PC-9 (cell line): Measurements from ENCODE around the gene LTBP3.

ENCODE experiments used
- CTCF ChIP-seq: fragments of 200-600 bp; sonication (generic); conservative IDR thresholded peaks from 2 replicates; pipeline ENCODE4 v1.6.1; 2017; ENCODE audit warnings: mixed run types, antibody characterized with exemption, mild to moderate bottlenecking, moderate library complexity
- EZH2 ChIP-seq: fragments of 200-600 bp; sonication (generic); IDR thresholded peaks from 2 replicates; pipeline ENCODE4 v1.8.0; 2017; ENCODE audit warnings: antibody characterized with exemption, low read depth

DNA sequence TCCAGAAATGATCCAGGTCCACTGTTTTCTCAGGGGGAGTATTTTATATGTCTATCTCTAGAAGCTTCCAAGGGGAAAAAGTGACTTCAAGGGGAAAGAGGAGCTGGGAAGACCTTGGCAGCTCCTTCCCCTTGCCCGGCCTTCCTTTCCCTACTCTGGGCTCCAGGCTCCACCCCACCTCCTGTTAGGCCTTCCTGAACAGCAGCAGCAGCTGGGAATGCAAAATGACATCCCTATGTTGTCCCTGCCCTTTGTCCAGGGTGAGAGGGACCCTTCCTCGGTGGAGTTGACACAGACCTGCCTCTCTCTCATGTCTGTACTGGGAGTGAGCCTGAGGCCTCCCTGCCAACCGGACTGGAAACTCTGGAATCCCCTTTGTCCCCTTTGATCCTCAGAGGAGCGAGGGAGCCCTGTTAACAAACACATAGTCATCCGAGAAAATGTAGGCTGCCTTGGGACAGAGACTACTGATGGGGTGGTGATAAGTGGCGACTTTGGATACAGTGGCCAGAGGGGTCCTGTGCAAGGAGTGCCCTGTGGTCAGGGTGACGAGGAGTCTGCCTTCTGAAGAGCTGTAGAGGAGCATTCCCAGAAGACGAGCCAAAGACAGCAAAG is 68.3 kb downstream of the LTBP3 start:
- TF ChIP-seq CTCF (no peak), EZH2 (no peak)
